Osteocyte (in vitro differentiated cells): Measurements from ENCODE around the gene FASLG. TPM values are rescaled to one million over a fixed set of nuclear protein-coding genes. Genes with fewer than 3 reads are reported as not detected.

Source experiments
- DNase-seq: peaks from one replicate; pipeline ENCODE4 v3.0.0; 2021; ENCODE audit warnings: mixed read lengths; ENCODE audit not compliant: unreplicated experiment; ENCODE audit errors: extremely low spot score
- H3K27ac Mint-ChIP-seq: one replicate; pipeline ENCODE4 v1.8.0; 2021; ENCODE audit warnings: mild to moderate bottlenecking, mixed read lengths; ENCODE audit not compliant: unreplicated experiment
- H3K27me3 Mint-ChIP-seq: one replicate; pipeline ENCODE4 v1.8.0; 2021; ENCODE audit warnings: mixed read lengths; ENCODE audit not compliant: unreplicated experiment
- H3K36me3 Mint-ChIP-seq: one replicate; pipeline ENCODE4 v1.8.0; 2021; ENCODE audit warnings: mixed read lengths; ENCODE audit not compliant: unreplicated experiment
- H3K4me1 Mint-ChIP-seq: one replicate; pipeline ENCODE4 v1.8.0; 2021; ENCODE audit warnings: mixed read lengths; ENCODE audit not compliant: unreplicated experiment
- H3K4me3 Mint-ChIP-seq: one replicate; pipeline ENCODE4 v1.8.0; 2021; ENCODE audit warnings: mild to moderate bottlenecking, moderate library complexity, mixed read lengths; ENCODE audit not compliant: unreplicated experiment
- H3K9me3 Mint-ChIP-seq: one replicate; pipeline ENCODE4 v1.8.0; 2021; ENCODE audit warnings: mixed read lengths; ENCODE audit not compliant: unreplicated experiment
- total RNA-seq: library from RNA; stranded (reverse); gene quantifications from 2 replicates; pipeline ENCODE4 v1.2.1, GENCODE V29; 2021
- TF ChIP-seq, protein P1 (sequence below): fragments of 200-600 bp; sonication (generic); IDR thresholded peaks from 2 replicates; pipeline ENCODE4 v1.5.0; 2021; ENCODE audit warnings: antibody characterized with exemption, mild to moderate bottlenecking, moderate library complexity

The FASLG gene
- total RNA-seq, 1 donor from 2014 or later: not detected

DNA sequence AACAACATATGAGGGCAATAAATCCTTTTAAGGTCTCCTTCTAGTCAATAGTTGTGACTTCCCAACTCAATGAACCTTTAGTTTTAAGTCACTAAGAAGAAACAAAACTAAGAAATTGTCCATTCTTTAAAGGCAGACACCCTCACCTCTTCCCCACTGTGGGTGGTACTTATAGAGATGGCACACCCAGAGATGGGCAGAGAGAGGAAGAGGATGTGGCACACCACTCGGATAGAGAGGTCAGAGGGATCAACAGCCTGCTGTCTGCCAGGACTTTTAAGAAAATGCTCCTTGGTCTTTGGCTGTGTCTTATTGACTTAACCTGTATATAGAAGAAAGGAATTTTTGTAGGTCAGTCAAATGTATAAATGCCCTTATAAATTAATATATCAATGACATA, 45.1 kb downstream of the FASLG start:
- Mint-ChIP-seq H3K4me3 (no peak overlapping the region), H3K27ac (no peak overlapping the region), H3K27me3 (peaks cover 10% of the 10 kb centered on the region), H3K4me1 (no peaks in the 10 kb centered on the region), H3K9me3 (no peaks in the 10 kb centered on the region), H3K36me3 (no peaks in the 10 kb centered on the region)
- DNase-seq: no peak
- TF ChIP-seq, protein P1, sequence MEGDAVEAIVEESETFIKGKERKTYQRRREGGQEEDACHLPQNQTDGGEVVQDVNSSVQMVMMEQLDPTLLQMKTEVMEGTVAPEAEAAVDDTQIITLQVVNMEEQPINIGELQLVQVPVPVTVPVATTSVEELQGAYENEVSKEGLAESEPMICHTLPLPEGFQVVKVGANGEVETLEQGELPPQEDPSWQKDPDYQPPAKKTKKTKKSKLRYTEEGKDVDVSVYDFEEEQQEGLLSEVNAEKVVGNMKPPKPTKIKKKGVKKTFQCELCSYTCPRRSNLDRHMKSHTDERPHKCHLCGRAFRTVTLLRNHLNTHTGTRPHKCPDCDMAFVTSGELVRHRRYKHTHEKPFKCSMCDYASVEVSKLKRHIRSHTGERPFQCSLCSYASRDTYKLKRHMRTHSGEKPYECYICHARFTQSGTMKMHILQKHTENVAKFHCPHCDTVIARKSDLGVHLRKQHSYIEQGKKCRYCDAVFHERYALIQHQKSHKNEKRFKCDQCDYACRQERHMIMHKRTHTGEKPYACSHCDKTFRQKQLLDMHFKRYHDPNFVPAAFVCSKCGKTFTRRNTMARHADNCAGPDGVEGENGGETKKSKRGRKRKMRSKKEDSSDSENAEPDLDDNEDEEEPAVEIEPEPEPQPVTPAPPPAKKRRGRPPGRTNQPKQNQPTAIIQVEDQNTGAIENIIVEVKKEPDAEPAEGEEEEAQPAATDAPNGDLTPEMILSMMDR: no peak

GRCh38 chr1:172704420-172705210, 45.7 kb downstream of the FASLG start:
- H3K36me3 Mint-ChIP-seq: no peaks in the 10 kb centered on the region
- peaks cover 15% of the 10 kb centered on the region for H3K27me3 Mint-ChIP-seq
- no peaks in the 10 kb centered on the region for H3K9me3 Mint-ChIP-seq
- H3K4me1 Mint-ChIP-seq: no peaks in the 10 kb centered on the region
- no peak overlapping the region for H3K4me3 Mint-ChIP-seq
- no peak for DNase-seq
- no peak overlapping the region for H3K27ac Mint-ChIP-seq
- TF ChIP-seq, protein P1: no peak

GRCh38 chr1:172708452-172708851, 49.5 kb downstream of the FASLG start:
- H3K9me3 Mint-ChIP-seq: no peaks in the 10 kb centered on the region
- H3K36me3 Mint-ChIP-seq: no peaks in the 10 kb centered on the region
- peaks cover 19% of the 10 kb centered on the region for H3K27me3 Mint-ChIP-seq
- DNase-seq: no peak
- H3K4me3 Mint-ChIP-seq: no peak overlapping the region
- no peak overlapping the region for H3K27ac Mint-ChIP-seq
- H3K4me1 Mint-ChIP-seq: no peaks in the 10 kb centered on the region
- TF ChIP-seq, protein P1: no peak

- peaks cover 27% of the 10 kb centered on the region for H3K27me3 Mint-ChIP-seq
- no peaks in the 10 kb centered on the region for H3K36me3 Mint-ChIP-seq
- no peaks in the 10 kb centered on the region for H3K4me1 Mint-ChIP-seq
- no peak overlapping the region for H3K27ac Mint-ChIP-seq
- H3K9me3 Mint-ChIP-seq: no peaks in the 10 kb centered on the region
- no peak overlapping the region for H3K4me3 Mint-ChIP-seq
- TF ChIP-seq, protein P1: no peak
- no peak for DNase-seq
Observed at GRCh38 chr1:172711558-172711957, 52.7 kb downstream of the FASLG start.

- peaks cover 21% of the 10 kb centered on the region for H3K27me3 Mint-ChIP-seq
- H3K36me3 Mint-ChIP-seq: no peaks in the 10 kb centered on the region
Observed at GRCh38 chr1:172713466-172713865, 54.6 kb downstream of the FASLG start.

More at GRCh38 chr1:172713466-172713865, 54.6 kb downstream of the FASLG start:
- TF ChIP-seq, protein P1: no peak
- DNase-seq: no peak
- Mint-ChIP-seq H3K4me1 (no peaks in the 10 kb centered on the region), H3K27ac (no peak overlapping the region), H3K9me3 (no peaks in the 10 kb centered on the region), H3K4me3 (no peak overlapping the region)

Other genes with a start within 250 kb of the FASLG start
- gene C1orf105, start 238.4 kb upstream of the FASLG start, total RNA-seq: not detected in 2 replicates
- gene PIGC, start 215.0 kb upstream of the FASLG start, total RNA-seq: 30.5 and 31.7 TPM in 2 replicates
- 30.4 and 30.7 TPM in 2 replicates for gene SUCO, start 126.0 kb upstream of the FASLG start, total RNA-seq